Fibroblast of mammary gland (primary cell): ENCODE measurements around the gene MED9.

Experiments
- DNase-seq: peaks from one replicate; pipeline ENCODE4 v3.0.0-alpha.2; 2010; ENCODE audit warnings: low read depth
- H3K4me3 ChIP-seq: 2 replicates; pipeline ENCODE4 v1.5.1; 2011; ENCODE audit warnings: low read depth, mild to moderate bottlenecking, low read length, moderate library complexity; ENCODE audit not compliant: control insufficient read depth
- TF ChIP-seq, protein P1 (sequence below): conservative IDR thresholded peaks from 2 replicates; pipeline ENCODE4 v1.5.1; 2011; ENCODE audit warnings: low read depth, low read length, inconsistent platforms; ENCODE audit not compliant: control insufficient read depth, insufficient read depth

The MED9 gene

DNA sequence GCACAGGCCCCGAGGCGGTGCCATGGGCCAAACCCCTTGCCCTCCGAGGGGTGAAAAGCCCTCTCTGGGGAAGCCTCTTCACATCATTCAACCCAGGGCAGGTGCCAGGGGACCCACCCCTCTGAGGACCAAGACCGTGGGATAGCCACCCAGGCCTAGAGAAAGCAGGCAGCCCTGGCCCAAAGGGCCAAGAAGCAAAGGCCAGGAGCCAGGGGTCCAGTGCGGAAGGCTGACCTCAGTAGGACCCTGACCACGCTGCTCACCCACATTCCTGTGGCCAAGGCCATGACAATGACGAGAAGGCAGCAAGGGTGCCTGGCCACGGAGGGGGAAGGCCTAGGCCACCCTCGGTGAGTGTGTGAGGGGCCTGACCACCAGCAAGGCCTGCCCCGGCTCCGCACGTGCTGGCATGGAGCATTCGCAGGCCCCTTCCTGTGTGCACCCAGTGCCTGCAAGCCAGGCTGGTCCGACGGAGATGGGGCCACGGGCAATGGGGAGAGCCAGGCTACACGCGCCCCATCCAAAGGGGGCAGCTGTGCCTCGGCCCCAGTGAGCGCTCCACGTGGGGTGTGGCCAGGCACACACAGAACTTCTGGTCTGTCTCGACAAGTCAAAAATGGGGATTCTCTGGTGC is 43.9 kb downstream of the MED9 start:
- no peak overlapping the region for H3K4me3 ChIP-seq
- TF ChIP-seq, protein P1, sequence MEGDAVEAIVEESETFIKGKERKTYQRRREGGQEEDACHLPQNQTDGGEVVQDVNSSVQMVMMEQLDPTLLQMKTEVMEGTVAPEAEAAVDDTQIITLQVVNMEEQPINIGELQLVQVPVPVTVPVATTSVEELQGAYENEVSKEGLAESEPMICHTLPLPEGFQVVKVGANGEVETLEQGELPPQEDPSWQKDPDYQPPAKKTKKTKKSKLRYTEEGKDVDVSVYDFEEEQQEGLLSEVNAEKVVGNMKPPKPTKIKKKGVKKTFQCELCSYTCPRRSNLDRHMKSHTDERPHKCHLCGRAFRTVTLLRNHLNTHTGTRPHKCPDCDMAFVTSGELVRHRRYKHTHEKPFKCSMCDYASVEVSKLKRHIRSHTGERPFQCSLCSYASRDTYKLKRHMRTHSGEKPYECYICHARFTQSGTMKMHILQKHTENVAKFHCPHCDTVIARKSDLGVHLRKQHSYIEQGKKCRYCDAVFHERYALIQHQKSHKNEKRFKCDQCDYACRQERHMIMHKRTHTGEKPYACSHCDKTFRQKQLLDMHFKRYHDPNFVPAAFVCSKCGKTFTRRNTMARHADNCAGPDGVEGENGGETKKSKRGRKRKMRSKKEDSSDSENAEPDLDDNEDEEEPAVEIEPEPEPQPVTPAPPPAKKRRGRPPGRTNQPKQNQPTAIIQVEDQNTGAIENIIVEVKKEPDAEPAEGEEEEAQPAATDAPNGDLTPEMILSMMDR: no peak
- DNase-seq: no peak

DNA sequence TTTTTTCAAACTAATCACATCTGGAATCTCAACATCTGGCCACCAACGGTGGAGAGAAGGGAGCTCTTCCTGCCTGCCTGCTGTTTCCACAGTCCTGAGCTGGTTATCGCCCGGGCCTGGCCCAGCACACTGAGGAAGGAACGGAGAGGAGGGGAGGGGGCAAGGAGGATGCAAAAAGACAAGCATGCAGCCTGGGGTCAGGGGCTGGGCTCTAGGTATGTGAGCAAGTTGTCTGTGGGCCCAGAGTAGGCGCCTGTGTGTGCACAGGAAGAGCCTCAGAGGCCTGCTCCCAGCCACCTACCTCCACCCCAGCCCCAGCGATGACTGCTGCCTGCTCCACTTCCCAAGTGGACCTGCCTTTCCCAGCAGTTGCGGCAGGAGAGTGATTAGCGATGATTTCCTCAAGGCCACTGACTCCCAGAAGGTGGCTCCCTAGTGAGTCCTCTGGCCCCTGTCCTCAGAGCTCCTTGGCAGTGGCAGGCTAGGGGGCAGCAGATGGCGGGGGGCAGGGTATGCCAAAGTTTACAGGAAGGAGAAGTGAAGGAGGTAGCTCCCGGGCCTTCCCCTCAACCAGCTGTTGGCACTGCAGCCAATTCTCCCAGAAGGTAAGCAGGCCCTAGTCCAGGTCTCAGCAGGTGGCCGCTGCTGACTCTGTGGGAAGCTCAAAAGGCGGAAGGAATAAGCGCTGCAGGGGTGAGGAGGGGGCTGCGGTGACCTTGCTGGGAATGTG is 46.4 kb downstream of the MED9 start:
- no peak for DNase-seq
- no peak overlapping the region for H3K4me3 ChIP-seq

DNA sequence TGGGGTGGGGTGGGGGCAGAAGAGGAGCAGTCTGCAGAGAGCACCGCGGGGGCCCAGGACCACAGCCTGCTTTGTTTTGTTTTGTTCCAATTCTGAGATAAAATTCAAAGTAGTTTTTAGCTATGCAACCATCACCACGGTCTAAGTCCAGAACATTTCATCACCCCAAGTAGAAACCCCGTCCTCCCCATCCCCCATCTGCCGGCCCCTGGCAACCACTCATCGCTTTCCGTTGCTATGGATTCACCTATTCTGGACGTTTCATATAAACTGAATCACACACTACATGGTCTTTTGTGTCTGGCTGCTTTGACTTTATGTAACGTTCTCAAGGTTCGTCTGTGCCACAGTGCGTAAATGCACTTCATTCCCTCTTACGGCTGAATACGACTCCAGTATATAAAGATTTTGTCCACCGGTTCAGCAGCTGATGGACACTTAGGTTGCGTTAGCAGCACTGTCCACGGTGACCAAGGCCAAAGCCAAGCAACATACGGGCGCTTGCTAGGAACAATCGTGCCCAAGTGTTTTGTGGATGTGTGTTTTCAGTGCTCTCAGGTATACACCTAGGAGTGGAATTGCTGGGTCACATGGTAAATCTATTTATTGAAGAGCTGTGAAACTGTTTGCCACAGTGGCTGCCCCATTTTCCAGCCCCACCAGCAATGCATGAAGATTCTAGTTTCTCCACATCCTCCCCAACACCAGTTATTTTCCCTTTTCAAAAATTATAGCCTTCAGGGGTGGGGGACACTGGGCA is 47.1 kb downstream of the MED9 start:
- no peak overlapping the region for H3K4me3 ChIP-seq
- DNase-seq: no peak
- TF ChIP-seq, protein P1: no peak

More for the DNA sequence above, 46.4 kb downstream of the MED9 start:
- TF ChIP-seq, protein P1: no peak

DNA sequence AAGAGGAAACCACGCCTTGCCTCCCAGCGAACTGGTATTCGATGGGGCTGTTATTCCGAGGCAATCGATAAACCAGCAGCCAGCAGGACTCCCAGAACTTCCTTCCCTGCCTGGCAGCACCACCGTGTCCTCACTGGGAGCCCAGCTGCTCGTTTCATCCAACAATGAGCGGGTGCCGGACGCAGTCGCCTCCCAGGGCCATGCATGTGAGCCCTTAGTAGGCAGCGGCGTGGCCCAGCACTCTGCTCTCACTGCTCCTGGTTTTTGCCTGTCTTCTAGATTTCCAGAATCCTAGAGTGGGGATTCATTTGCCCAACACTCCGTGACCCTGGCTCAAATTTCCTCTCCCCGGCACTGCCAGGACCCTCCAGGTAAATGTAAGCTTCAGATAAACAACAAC is 48.5 kb downstream of the MED9 start:
- no peak for DNase-seq
- TF ChIP-seq, protein P1: no peak
- no peak overlapping the region for H3K4me3 ChIP-seq

DNA sequence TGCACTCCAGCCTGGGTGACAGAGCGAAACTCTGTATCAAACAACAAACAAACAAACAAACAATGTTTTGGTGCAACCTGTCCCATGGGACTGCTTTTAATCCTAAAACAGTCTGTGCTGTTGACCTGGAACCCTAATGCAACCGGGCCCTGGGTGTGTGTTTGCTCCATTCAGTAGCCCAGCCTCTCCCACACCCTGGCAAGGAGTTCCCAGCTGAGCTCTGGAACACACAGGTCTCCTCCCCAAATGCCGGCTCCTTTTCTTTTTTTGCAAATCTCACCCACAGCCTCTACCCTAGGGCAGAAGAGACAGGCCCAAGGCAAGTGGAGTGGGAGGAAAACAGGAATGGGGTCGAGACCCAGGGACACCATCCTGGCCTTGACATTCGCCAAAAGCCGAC is 49.2 kb downstream of the MED9 start:
- TF ChIP-seq, protein P1: no peak
- no peak overlapping the region for H3K4me3 ChIP-seq
- DNase-seq: no peak

DNA sequence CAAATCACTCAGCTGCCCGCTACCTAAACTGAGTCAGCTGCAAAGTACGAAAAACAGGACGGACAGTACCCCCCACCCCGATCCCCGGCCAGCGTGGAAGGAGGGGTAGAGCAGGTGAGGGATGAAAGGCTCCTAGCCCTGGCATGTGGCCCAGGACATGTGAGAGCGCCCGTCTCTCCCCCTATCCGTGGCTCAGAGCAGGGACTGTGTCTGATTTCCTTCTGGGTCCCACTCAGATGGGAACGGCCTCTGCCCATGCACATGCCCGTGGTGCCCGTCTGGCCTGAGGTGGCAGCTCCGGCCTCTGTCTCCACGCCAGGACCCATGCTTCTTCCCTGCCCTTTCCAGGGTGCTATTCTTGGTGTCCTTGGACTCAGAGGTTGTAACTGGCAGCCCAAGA is 49.6 kb downstream of the MED9 start:
- no peak overlapping the region for H3K4me3 ChIP-seq
- TF ChIP-seq, protein P1: no peak
- no peak for DNase-seq
